MCF 10A (cell line): ENCODE measurements around the gene DLGAP5. TPM values are rescaled to one million over a fixed set of nuclear protein-coding genes. Genes with fewer than 3 reads are reported as not detected.

Experiments
- BruUV-seq: library from RNA; stranded (reverse); fragments of 400-500 nt; replicated peaks from 2 replicates; lab custom pipeline; 2021; lab: Mats Ljungman, UMichigan
- CTCF ChIA-PET: fragments of 300-600 bp; sonication (Branson Sonifier 250); formaldehyde crosslinking; extraction: SDS; loops from one replicate; lab custom pipeline; 2021; ENCODE audit warnings: antibody characterized with exemption, inconsistent platforms; lab: Yijun Ruan, JAX
- POLR2A ChIA-PET: fragments of 300-600, 350-650 bp; sonication (Branson Sonifier 250); formaldehyde crosslinking; extraction: SDS; loops from one replicate; lab custom pipeline; 2020; ENCODE audit warnings: antibody characterized with exemption, inconsistent platforms; lab: Yijun Ruan, JAX
- DNase-seq: peaks from one replicate; pipeline ENCODE4 v3.0.0-alpha.2; 2018; ENCODE audit not compliant: unreplicated experiment
- H3K27ac Mint-ChIP-seq: one replicate; pipeline ENCODE4 v1.8.0; 2022; ENCODE audit warnings: mild to moderate bottlenecking, low read depth, mixed read lengths; ENCODE audit not compliant: unreplicated experiment
- H3K27me3 Mint-ChIP-seq: one replicate; pipeline ENCODE4 v1.8.0; 2022; ENCODE audit warnings: mixed read lengths; ENCODE audit not compliant: insufficient read depth, unreplicated experiment
- H3K36me3 Mint-ChIP-seq: one replicate; pipeline ENCODE4 v1.8.0; 2022; ENCODE audit warnings: mild to moderate bottlenecking, moderate library complexity, mixed read lengths; ENCODE audit not compliant: insufficient read depth, unreplicated experiment
- H3K4me1 Mint-ChIP-seq: one replicate; pipeline ENCODE4 v1.8.0; 2022; ENCODE audit warnings: mixed read lengths; ENCODE audit not compliant: insufficient read depth, unreplicated experiment
- H3K4me3 Mint-ChIP-seq: one replicate; pipeline ENCODE4 v1.8.0; 2022; ENCODE audit warnings: mild to moderate bottlenecking, moderate library complexity, mixed read lengths; ENCODE audit not compliant: unreplicated experiment
- H3K9me3 Mint-ChIP-seq: one replicate; pipeline ENCODE4 v1.8.0; 2022; ENCODE audit warnings: mixed read lengths; ENCODE audit not compliant: unreplicated experiment
- CTCF ChIP-seq: fragments of 200-600 bp; IDR thresholded peaks from one replicate; pipeline ENCODE4 v1.8.0; 2022; ENCODE audit warnings: antibody characterized with exemption, mild to moderate bottlenecking; ENCODE audit not compliant: unreplicated experiment
- intact Hi-C: fragments of 100-400 bp; cut with micrococcal nuclease; formaldehyde crosslinking; loops from 2 replicates; pipeline ENCODE4 v1.14.1; 2022
- total RNA-seq: library from RNA; stranded (reverse); gene quantifications from 2 replicates; pipeline ENCODE4 v1.2.3, GENCODE V29; 2022

Gene DLGAP5
- total RNA-seq, 1 experiment from 2014 or later, result 17.6 TPM

GRCh38 chr14:55136885-55137786, 54.2 kb downstream of the DLGAP5 start:
- Mint-ChIP-seq H3K36me3 (peaks cover 87% of the 10 kb centered on the region), H3K9me3 (no peaks in the 10 kb centered on the region), H3K27ac (peak overlapping the region; percentile 76), H3K27me3 (no peaks in the 10 kb centered on the region), H3K4me1 (peaks cover 24% of the 10 kb centered on the region), H3K4me3 (peak overlapping the region; percentile 47)
- TF ChIP-seq CTCF, result no peak
- BruUV-seq, result no TSS peak
- CTCF ChIA-PET, result interaction anchor here (0.7 to 2.6 kb wide), 9 partner anchors 13 to 59 kb away, joined by 3 to 17 read pairs (median 4); no protein-coding TSS in a partner anchor
- intact Hi-C loops, result no loop called here
- POLR2A ChIA-PET, result interaction anchor here (0.8 to 3.6 kb wide), 16 partner anchors 8 to 86 kb away, joined by 3 to 29 read pairs (median 4); partner anchors contain the start of genes LGALS3 and MAPK1IP1L
- DNase-seq, result peak; percentile 62

GRCh38 chr14:55136241-55136640, 55.1 kb downstream of the DLGAP5 start:
- Mint-ChIP-seq H3K27me3 (no peaks in the 10 kb centered on the region), H3K27ac (peak overlapping the region; percentile 76), H3K36me3 (peaks cover 82% of the 10 kb centered on the region), H3K4me3 (no peak overlapping the region), H3K9me3 (no peaks in the 10 kb centered on the region), H3K4me1 (peaks cover 31% of the 10 kb centered on the region)
- intact Hi-C loops, result no loop called here
- ChIA-PET CTCF (interaction anchor here (0.9 to 1.2 kb wide), 2 partner anchors 12 to 58 kb away, joined by 3 to 4 read pairs; no protein-coding TSS in a partner anchor), POLR2A (interaction anchor here (0.7 to 12.8 kb wide), 8 partner anchors 9 to 84 kb away, joined by 3 to 385 read pairs (median 6); partner anchors contain the start of gene MAPK1IP1L)
- BruUV-seq, result no TSS peak
- no peak for TF ChIP-seq CTCF
- no peak for DNase-seq

DNA sequence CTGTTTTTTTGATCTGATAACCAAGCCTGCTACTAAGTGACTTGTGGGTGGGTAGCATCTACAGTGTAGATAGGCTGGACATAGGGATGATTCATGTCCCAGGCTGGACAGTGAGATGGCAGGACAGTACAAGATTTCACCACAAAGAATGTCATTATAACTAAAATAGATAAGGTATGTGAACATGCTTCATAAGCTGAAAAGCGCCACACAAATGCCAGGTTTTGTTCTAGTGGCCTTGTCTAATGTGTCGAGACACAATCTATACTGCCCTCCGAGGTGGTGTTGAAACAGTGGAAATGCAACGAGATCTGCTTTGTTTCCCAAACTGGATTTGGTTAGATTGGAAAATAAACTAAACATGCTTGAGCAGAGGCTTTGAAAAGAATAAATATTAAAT, 58.0 kb downstream of the DLGAP5 start:
- DNase-seq, result no peak
- H3K9me3 Mint-ChIP-seq, result no peaks in the 10 kb centered on the region
- ChIA-PET POLR2A (interaction anchor here (1.1 to 12.8 kb wide), 4 partner anchors 12 to 56 kb away, joined by 3 to 385 read pairs (median 8); no protein-coding TSS in a partner anchor), CTCF (interaction anchor here (1.1 kb wide), 2 partner anchors 31 to 43 kb away, joined by 3 to 5 read pairs; no protein-coding TSS in a partner anchor)
- H3K36me3 Mint-ChIP-seq, result peaks cover 59% of the 10 kb centered on the region
- no TSS peak for BruUV-seq
- no peak overlapping the region for H3K27ac Mint-ChIP-seq
- no peaks in the 10 kb centered on the region for H3K27me3 Mint-ChIP-seq
- peaks cover 31% of the 10 kb centered on the region for H3K4me1 Mint-ChIP-seq
- TF ChIP-seq CTCF, result no peak
- no peak overlapping the region for H3K4me3 Mint-ChIP-seq
- intact Hi-C loops, result no loop called here
